HG03457 (cell line): Measurements from ENCODE around the gene LRP10.

ENCODE experiments used
- ATAC-seq: cut with Tn5 transposase; IDR thresholded peaks from one replicate; pipeline ENCODE4 v1.9.1; 2021; ENCODE audit warnings: moderate number of reproducible peaks; ENCODE audit not compliant: unreplicated experiment

The LRP10 gene

DNA sequence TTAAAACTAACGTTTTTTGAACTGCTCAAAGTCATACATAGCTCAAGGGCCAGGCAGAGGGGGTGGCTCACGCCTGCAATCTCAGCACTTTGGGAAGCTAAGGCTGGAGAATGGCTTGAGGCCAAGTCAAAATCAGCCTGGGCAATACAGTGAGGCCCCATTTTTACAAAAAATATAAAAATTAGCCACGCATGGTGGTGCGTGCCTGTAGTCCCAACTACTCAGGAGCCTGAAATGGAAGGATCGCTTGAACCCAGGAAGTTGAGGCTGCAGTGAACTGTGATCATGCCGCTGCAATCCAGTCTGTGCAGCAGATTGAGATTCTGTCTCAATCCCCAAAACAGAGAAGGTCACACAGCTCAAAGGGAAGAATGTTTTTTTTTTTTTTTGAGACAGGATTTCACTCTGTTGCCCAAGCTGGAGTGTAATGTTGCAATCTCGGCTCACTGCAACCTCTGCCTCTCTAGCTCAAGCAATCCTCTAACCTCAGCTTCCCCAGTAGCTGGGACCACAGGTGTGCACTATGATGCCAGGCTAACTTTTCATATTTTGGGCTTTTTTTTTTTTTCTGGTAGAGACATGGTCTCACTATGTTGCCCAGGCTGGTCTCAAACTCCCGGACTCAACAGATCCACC, 44.5 kb downstream of the LRP10 start:
- no peak for ATAC-seq

DNA sequence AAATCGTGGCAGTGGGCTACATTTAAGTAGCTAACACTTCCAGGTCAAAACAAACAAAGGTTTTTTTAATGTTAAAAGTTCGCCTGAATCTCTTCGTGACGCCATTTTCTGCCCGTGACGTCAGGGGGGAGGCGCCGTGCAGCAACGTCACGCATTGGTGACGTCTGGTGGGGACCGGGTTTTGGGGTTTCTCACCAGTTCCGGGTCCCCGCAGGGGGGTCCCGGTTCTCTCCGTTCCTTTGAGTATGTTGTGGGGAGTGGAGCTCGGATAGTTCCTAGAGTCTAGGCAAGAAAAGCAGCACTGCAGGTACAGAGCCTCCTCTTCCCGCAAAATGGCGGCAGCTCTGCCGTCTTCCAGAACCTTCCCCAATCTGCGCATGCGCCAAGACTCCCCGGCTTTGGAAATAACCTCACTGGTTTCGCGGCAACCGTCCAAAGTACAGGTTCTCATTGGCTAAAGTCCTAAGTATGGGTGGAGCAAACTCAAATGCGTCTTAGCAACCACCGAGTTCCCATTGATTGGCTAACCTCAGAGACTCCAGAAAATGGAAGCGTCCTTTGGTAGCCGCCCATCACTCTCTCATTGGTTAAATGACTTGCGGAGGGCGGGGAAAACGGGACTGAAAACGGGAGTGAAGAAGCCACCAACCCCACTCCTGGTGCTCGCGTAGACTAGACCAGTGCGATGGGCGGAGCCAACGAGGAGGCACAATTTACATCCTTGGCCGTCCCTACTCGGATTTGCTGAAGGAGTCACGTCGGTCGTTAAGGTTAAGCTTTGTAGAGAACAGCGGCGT, 47.5 kb downstream of the LRP10 start, which contains the start of gene RBM23:
TSS of gene RBM23 (minus strand) at position 346 of the 797 bp plus-strand sequence.
- peak; percentile 86 for ATAC-seq

GRCh38 chr14:22919601-22919921, 48.0 kb downstream of the LRP10 start:
- no peak for ATAC-seq

- ATAC-seq, result no peak
Measured at GRCh38 chr14:22920697-22921096, 49.2 kb downstream of the LRP10 start.

GRCh38 chr14:22922294-22922693, 50.8 kb downstream of the LRP10 start:
- ATAC-seq, result no peak

GRCh38 chr14:22923746-22924145, 52.2 kb downstream of the LRP10 start:
- ATAC-seq, result no peak

DNA sequence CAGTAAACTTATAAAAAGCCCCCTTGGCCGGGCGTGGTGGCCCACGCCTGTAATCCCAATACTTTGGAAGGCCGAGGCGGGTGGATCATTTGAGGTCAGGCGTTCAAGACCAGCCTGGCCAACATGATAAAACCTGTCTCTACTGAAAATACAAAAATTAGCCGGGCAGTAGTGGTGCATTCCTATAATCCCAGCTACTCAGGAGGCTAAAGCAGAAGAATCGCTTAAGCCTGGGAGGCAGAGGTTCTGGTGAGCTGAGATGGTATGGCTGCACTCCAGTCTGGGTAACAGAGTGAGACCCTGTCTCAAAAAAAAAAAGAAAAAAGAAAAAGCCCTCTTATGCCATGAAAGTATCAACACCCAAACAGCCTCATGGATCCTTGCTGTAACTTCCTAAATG, 54.0 kb downstream of the LRP10 start:
- ATAC-seq, result no peak

DNA sequence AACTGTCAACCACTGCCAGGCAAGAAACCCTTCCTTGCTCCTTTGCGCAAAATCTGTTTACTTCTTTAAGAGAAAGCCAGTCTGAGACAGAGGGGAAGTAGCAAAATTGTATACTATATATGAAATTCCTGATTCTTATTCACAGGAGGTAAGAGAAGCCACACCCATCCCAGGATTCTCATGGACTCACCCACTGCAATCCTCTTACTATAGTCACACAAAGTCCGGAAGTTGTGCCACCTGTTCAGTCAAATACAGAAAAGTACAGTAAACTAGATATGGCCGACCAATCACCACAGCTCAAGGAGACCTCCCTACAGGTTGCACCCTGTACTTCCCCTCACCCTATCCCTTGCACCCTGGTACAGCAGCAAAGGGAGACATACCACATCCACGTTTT, 54.8 kb downstream of the LRP10 start:
- ATAC-seq, result no peak

- ATAC-seq, result no peak
Measured at GRCh38 chr14:22928237-22929103, 56.9 kb downstream of the LRP10 start.

DNA sequence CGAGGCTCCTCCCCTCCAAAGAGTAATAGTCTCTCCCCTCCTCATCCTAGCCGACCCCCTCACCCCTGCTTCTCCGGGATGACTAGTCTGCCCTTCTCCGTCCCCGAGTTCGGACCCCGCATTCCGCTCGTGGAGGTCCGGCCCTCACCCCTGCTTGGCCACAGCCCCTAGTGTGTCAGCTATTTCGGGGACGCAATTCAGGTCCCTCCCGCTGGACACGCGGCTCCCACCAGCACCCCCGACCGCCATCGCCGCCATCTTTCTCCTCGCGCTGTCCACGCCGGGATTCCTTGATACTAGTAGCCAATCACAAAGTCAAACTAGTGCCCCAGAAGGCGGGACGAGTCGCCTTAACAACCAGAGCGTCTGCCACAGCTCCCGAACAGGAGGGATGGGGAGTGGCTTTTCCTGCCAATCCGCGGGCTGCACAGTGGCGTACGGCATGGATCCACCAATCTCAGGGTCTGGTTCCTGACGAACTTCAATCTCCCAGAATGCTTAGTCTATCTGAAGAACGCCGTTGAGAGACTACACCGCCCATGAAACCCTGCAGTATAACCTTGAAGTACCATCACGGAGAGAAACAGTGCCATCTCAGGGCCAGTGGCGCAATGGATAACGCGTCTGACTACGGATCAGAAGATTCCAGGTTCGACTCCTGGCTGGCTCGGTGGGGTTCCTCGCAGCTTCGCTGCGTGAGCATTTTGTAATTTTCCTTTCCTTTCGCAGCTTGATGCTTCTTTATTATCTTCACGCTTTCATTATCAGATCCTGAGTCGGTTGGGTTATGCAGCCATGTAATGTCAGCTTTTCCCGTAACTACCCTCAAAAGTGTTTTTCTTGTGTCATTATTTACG, 57.8 kb downstream of the LRP10 start, which contains the start of gene PRMT5:
TSS of gene PRMT5 (minus strand) at position 273 of the 857 bp plus-strand sequence. CDS start at position 258, 15 bp downstream.
- peak; percentile 75 for ATAC-seq

GRCh38 chr14:22929961-22930364, 58.4 kb downstream of the LRP10 start:
- no peak for ATAC-seq
